Loucy (cell line): ENCODE data around the gene PIN1.

Experiments used
- H2AFZ ChIP-seq: fragments of 200-600 bp; sonication (generic); 2 replicates; pipeline ENCODE4 v1.6.0; 2016; ENCODE audit warnings: antibody characterized with exemption, mild to moderate bottlenecking, low read length, moderate library complexity
- H3F3A ChIP-seq: fragments of 200-600 bp; 2 replicates; pipeline ENCODE4 v1.6.0; 2016; ENCODE audit warnings: antibody characterized with exemption, low read depth, mild to moderate bottlenecking
- H3K27me3 ChIP-seq: fragments of 200-600 bp; sonication (generic); 2 replicates; pipeline ENCODE4 v1.6.1; 2014; ENCODE audit warnings: low read length, mild to moderate bottlenecking; ENCODE audit not compliant: insufficient read depth, poor library complexity, severe bottlenecking
- H3K36me3 ChIP-seq: fragments of 200-600 bp; sonication (generic); 2 replicates; pipeline ENCODE4 v1.6.1; 2016; ENCODE audit warnings: low read length; ENCODE audit not compliant: insufficient read depth
- H3K4me1 ChIP-seq: fragments of 200-600 bp; sonication (generic); 2 replicates; pipeline ENCODE4 v1.5.1; 2014; ENCODE audit warnings: low read length, mild to moderate bottlenecking; ENCODE audit not compliant: insufficient read depth, poor library complexity, severe bottlenecking
- H3K4me2 ChIP-seq: fragments of 200-600 bp; sonication (generic); 2 replicates; pipeline ENCODE4 v1.6.0; 2014; ENCODE audit warnings: antibody characterized with exemption, low read length, low read depth, mild to moderate bottlenecking; ENCODE audit not compliant: poor library complexity, severe bottlenecking
- H3K4me3 ChIP-seq: fragments of 200-600 bp; sonication (generic); 2 replicates; pipeline ENCODE4 v1.5.1; 2014; ENCODE audit warnings: low read length, mild to moderate bottlenecking, mixed read lengths; ENCODE audit not compliant: poor library complexity, severe bottlenecking
- H3K79me2 ChIP-seq: fragments of 200-600 bp; sonication (generic); 2 replicates; pipeline ENCODE4 v1.6.1; 2014; ENCODE audit warnings: low read length; ENCODE audit not compliant: insufficient read depth
- H3K9ac ChIP-seq: fragments of 200-600 bp; sonication (generic); 2 replicates; pipeline ENCODE4 v1.6.0; 2014; ENCODE audit warnings: mild to moderate bottlenecking, low read depth, low read length, moderate library complexity; ENCODE audit not compliant: poor library complexity, severe bottlenecking
- H3K9me2 ChIP-seq: fragments of 200-600 bp; sonication (generic); replicated peaks from 2 replicates; pipeline ENCODE4 v1.6.1; 2016; ENCODE audit warnings: low read depth, low read length, mixed read lengths
- H3K9me3 ChIP-seq: fragments of 200-600 bp; sonication (generic); 2 replicates; pipeline ENCODE4 v1.6.1; 2014; ENCODE audit warnings: mild to moderate bottlenecking, antibody characterized with exemption, low read length, low read depth; ENCODE audit not compliant: insufficient read depth
- H4K20me1 ChIP-seq: fragments of 200-600 bp; sonication (generic); 2 replicates; pipeline ENCODE4 v1.6.0; 2014; ENCODE audit warnings: antibody characterized with exemption, low read length, mild to moderate bottlenecking; ENCODE audit not compliant: insufficient read depth, poor library complexity, severe bottlenecking
- EZH2phosphoT487 ChIP-seq: fragments of 200-600 bp; IDR thresholded peaks from 2 replicates; pipeline ENCODE4 v1.6.1; 2018; ENCODE audit warnings: antibody characterized with exemption, mild to moderate bottlenecking, moderate library complexity, borderline replicate concordance
- TF ChIP-seq, protein P1 (sequence below): fragments of 200-600 bp; sonication (generic); conservative IDR thresholded peaks from 2 replicates; pipeline ENCODE4 v1.5.1; 2014; ENCODE audit warnings: mild to moderate bottlenecking, antibody characterized with exemption, low read length

PIN1 gene

DNA sequence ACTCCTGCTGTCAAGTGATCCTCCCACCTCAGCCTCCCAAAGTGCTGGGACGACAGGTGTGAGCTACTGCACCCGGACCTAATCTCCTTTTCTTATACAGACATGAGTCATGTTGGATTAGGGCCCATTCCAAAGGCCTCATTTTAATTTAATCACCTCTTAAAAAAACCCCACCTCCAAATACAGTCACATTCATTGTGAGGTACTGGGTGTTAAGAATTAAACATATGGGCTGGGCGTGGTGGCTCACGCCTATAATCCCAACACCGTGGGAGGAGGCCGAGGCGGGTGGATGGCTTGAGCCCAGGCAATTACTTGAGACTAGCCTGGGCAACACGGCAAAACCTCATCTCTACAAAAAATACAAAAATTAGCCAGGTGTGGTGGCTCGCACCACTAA, 46.6 kb downstream of the PIN1 start:
- no peaks in the 10 kb centered on the region for H3K79me2 ChIP-seq
- H3K27me3 ChIP-seq = no peaks in the 10 kb centered on the region
- TF ChIP-seq, protein P1, sequence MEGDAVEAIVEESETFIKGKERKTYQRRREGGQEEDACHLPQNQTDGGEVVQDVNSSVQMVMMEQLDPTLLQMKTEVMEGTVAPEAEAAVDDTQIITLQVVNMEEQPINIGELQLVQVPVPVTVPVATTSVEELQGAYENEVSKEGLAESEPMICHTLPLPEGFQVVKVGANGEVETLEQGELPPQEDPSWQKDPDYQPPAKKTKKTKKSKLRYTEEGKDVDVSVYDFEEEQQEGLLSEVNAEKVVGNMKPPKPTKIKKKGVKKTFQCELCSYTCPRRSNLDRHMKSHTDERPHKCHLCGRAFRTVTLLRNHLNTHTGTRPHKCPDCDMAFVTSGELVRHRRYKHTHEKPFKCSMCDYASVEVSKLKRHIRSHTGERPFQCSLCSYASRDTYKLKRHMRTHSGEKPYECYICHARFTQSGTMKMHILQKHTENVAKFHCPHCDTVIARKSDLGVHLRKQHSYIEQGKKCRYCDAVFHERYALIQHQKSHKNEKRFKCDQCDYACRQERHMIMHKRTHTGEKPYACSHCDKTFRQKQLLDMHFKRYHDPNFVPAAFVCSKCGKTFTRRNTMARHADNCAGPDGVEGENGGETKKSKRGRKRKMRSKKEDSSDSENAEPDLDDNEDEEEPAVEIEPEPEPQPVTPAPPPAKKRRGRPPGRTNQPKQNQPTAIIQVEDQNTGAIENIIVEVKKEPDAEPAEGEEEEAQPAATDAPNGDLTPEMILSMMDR = no peak
- no peak for TF ChIP-seq EZH2phosphoT487
- H3K4me2 ChIP-seq = no peak overlapping the region
- H4K20me1 ChIP-seq = no peaks in the 10 kb centered on the region
- no peaks in the 10 kb centered on the region for H3K4me1 ChIP-seq
- no peak overlapping the region for H3K9ac ChIP-seq
- no peaks in the 10 kb centered on the region for H3K9me3 ChIP-seq
- H2AFZ ChIP-seq = no peak overlapping the region
- no peak overlapping the region for H3K4me3 ChIP-seq
- no peaks in the 10 kb centered on the region for H3K36me3 ChIP-seq
- no peaks in the 10 kb centered on the region for H3F3A ChIP-seq
- H3K9me2 ChIP-seq = no peaks in the 10 kb centered on the region

DNA sequence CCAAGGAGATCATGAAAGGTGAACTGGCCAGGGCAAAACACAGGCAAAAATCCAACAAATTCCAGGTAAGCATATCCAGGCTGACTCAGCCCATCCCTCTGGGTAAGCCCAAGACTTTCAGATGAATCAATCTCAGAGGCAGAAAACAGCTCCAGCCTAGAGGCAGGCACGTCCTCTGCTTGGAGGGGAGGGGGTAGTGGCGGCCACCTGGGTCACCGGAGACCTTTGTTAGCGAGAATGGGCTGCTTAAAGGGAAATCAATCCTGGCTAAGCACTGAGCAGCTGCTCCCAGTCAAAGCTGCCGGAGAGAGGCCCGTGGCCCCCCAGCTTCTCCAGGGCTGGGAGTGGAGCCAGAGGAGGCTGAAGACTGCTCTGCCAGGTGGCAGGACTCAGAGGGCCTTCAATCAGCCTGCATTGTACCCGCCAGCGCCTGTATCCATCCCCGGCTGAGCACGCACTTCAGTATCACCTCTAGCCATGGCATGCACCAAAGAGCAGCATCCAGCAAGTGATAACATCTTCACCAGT, 48.2 kb downstream of the PIN1 start:
- TF ChIP-seq, protein P1 = no peak
- no peak for TF ChIP-seq EZH2phosphoT487
- H3K9me2 ChIP-seq = no peaks in the 10 kb centered on the region

DNA sequence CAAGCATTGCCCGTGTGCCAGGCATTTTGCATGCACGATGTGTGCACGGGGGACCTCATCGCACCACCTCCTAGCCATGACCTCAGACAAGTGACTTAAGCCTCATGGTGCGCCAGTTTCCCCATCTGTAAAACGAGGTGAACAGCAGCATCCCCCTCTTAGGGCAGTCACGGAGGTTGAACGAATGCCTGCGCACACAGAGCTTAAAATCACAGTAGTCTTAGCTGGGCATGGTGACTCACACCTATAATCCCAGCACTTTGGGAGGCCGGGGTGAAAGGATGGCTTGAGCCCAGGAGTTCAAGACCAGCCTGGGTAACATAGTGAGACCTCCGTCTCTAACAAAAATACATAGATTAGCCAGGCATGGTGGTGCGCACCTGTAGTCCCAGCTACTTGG, 48.6 kb downstream of the PIN1 start:
- Histone ChIP-seq H2AFZ (no peak overlapping the region), H3K4me3 (no peak overlapping the region), H3K9ac (no peak overlapping the region)

More for the DNA sequence above, 48.2 kb downstream of the PIN1 start:
- no peak overlapping the region for H3K9ac ChIP-seq
- no peak overlapping the region for H3K4me3 ChIP-seq
- no peaks in the 10 kb centered on the region for H4K20me1 ChIP-seq
- H3F3A ChIP-seq = no peaks in the 10 kb centered on the region
- no peak overlapping the region for H3K4me2 ChIP-seq
- H2AFZ ChIP-seq = no peak overlapping the region
- H3K9me3 ChIP-seq = no peaks in the 10 kb centered on the region
- no peaks in the 10 kb centered on the region for H3K79me2 ChIP-seq
- H3K36me3 ChIP-seq = no peaks in the 10 kb centered on the region
- H3K27me3 ChIP-seq = no peaks in the 10 kb centered on the region
- H3K4me1 ChIP-seq = no peaks in the 10 kb centered on the region

More for the DNA sequence above, 48.6 kb downstream of the PIN1 start:
- Histone ChIP-seq H3K79me2 (no peaks in the 10 kb centered on the region), H3F3A (no peaks in the 10 kb centered on the region), H3K27me3 (no peaks in the 10 kb centered on the region), H3K9me3 (no peaks in the 10 kb centered on the region), H3K9me2 (no peaks in the 10 kb centered on the region), H4K20me1 (no peaks in the 10 kb centered on the region), H3K4me2 (no peak overlapping the region), H3K36me3 (no peaks in the 10 kb centered on the region), H3K4me1 (no peaks in the 10 kb centered on the region)
- no peak for TF ChIP-seq EZH2phosphoT487
- TF ChIP-seq, protein P1 = no peak
